NB4 (cell line): ENCODE data around the gene EIF3A.

Source experiments
- CTCF ChIP-seq: IDR thresholded peaks from one replicate; pipeline ENCODE4 v1.5.1; 2012; ENCODE audit warnings: low read depth, low read length
- MAX ChIP-seq: IDR thresholded peaks from 2 replicates; pipeline ENCODE4 v1.6.1; 2011; ENCODE audit warnings: low read depth, low read length
- MYC ChIP-seq: IDR thresholded peaks from 2 replicates; pipeline ENCODE4 v1.6.1; 2011; ENCODE audit warnings: low read depth, low read length
- POLR2A ChIP-seq: IDR thresholded peaks from 2 replicates; pipeline ENCODE4 v1.6.1; 2011; ENCODE audit warnings: mild to moderate bottlenecking; ENCODE audit not compliant: insufficient read length; ENCODE audit errors: extremely low read depth

- TF ChIP-seq POLR2A: no peak
- no peak for TF ChIP-seq MAX
- TF ChIP-seq MYC: no peak
- no peak for TF ChIP-seq CTCF
These were observed 49.1 kb upstream of the EIF3A start for GRCh38 chr10:119129721-119130120.
